ENCODE measurements around the gene CAPRIN1. TPM values are rescaled to one million over a fixed set of nuclear protein-coding genes. Genes with fewer than 3 reads are reported as not detected.

The CAPRIN1 gene
- total and polyA plus RNA-seq, 2 of the 8 experiments (the other 6 are each of a cell fraction or from before 2014, with no cell fraction given) = 221 to 317 TPM

GRCh38 chr11:34104680-34105078 lies 53.1 kb downstream of the CAPRIN1 start:
- DNase-seq (ENCODE audit: low read depth in 1 of 2, low spot score in 2 of 2) = no peak
- Histone ChIP-seq H4K20me1 (replicated peaks in 1 of 2; ENCODE audit: control insufficient read depth in 1 of 2, insufficient read depth in 2 of 2, low read length in 2 of 2) (no peaks in the 10 kb centered on the region), H3K4me1 (replicated peaks in 1 of 4; ENCODE audit: control insufficient read depth in 3 of 4, insufficient read depth in 4 of 4, low read length in 3 of 4) (peaks cover 0 to 2% (median 0%) of the 10 kb centered on the region in 4 experiments; a peak in 1 of 7 replicates), H3K27ac (ENCODE audit: low read depth, low read length) (peak overlapping the region; percentile 95), H3K9ac (replicated peaks in 1 of 4; ENCODE audit: extremely low read depth in 1 of 4, low read depth in 3 of 4, low read length in 3 of 4) (peak overlapping the region; percentile 43 to 97 (median 96); a peak in 6 of 7 replicates), H3K18ac (ENCODE audit: extremely low read depth, low read length) (no peak overlapping the region), H3K79me2 (ENCODE audit: control insufficient read depth in 1 of 2, insufficient read depth in 2 of 2, low read length in 2 of 2) (peaks cover 7 to 31% of the 10 kb centered on the region in 2 experiments), H4K91ac (replicated peaks; ENCODE audit: insufficient read length, low read length) (no peak overlapping the region), H2BK120ac (replicated peaks; ENCODE audit: low read depth, low read length) (no peak overlapping the region), H3K14ac (ENCODE audit: insufficient read length) (no peak overlapping the region), H3K9me3 (ENCODE audit: insufficient read depth in 2 of 2, low read depth in 1 of 2, low read length in 1 of 2) (no peaks in the 10 kb centered on the region), H4K5ac (ENCODE audit: insufficient read length, low read depth, low read length) (no peak overlapping the region), H3K4me3 (ENCODE audit: extremely low read depth in 1 of 4, insufficient read depth in 2 of 4, low read depth in 3 of 4, low read length in 4 of 4) (peak overlapping the region; percentile 71 to 95 (median 91)), H3K4ac (replicated peaks; ENCODE audit: insufficient read length, low read depth, low read length) (no peak overlapping the region), H2BK5ac (ENCODE audit: low read depth, low read length) (no peak overlapping the region; the same call in 1 of the 2 replicates), H2BK20ac (ENCODE audit: low read length) (no peak overlapping the region), H4K8ac (ENCODE audit: extremely low read depth, insufficient read depth, low read length) (no peak overlapping the region), H3K23ac (ENCODE audit: insufficient read length) (no peak overlapping the region), H2AFZ (ENCODE audit: low read length) (no peak overlapping the region), H3K27me3 (replicated peaks in 1 of 4; ENCODE audit: control insufficient read depth in 3 of 4, extremely low read depth in 1 of 4, insufficient read depth in 3 of 4, low read length in 3 of 4) (no peaks in the 10 kb centered on the region), H3K4me2 (ENCODE audit: insufficient read depth in 1 of 2, low read depth in 2 of 2, low read length in 2 of 2) (peak overlapping the region; percentile 83 to 86), H3K56ac (replicated peaks; ENCODE audit: insufficient read length, low read depth, low read length) (no peak overlapping the region), H2AK5ac (ENCODE audit: low read depth, low read length) (no peak overlapping the region), H2BK12ac (ENCODE audit: low read depth, low read length) (no peak overlapping the region), H3K36me3 (ENCODE audit: control insufficient read depth in 2 of 4, insufficient read depth in 4 of 4, low read length in 3 of 4) (peaks cover 12 to 29% (median 26%) of the 10 kb centered on the region in 4 experiments), H3K79me1 (ENCODE audit: low read depth, low read length) (0 out of 2 replicates have a peak, but pooled peaks cover 2% of the 10 kb centered on the region), H2BK15ac (ENCODE audit: low read length) (no peak overlapping the region), H3K23me2 (ENCODE audit: low read depth, low read length) (peaks cover 9% of the 10 kb centered on the region)
- 27% methylated on average over 6 of the region's 6 CpGs; no CpG with 5 or more reads in 1 of the 2 experiments for WGBS, 2 experiments (ENCODE audit: extremely low coverage in 1 of 2, insufficient coverage in 1 of 2, insufficient read length in 1 of 2, insufficient replicate concordance in 2 of 2, low coverage in 1 of 2, low lambda C conversion rate in 2 of 2, missing lambda C conversion rate in 1 of 2)
- POLR2A ChIA-PET (ENCODE audit: partially characterized antibody) = interaction anchor here (0.6 to 6.1 kb wide), 25 partner anchors 9 to 355 kb away, joined by 3 to 81 read pairs (median 4); partner anchors contain the start of gene CAPRIN1
- FAIRE-seq = no peak
- CTCF ChIA-PET (ENCODE audit: partially characterized antibody) = no interaction called here
- TF ChIP-seq RFX5 (IDR thresholded peaks at IDR 0.05; ENCODE audit: borderline replicate concordance, low read depth, low read length) (no peak), KDM1A (IDR thresholded peaks at IDR 0.05; ENCODE audit: borderline replicate concordance, low read length) (no peak)
